Stomach (tissue), 4 donors: ENCODE results near the gene NRP2.

ENCODE experiments used
- CTCF ChIP-seq, 7 experiments: fragments of 450-650 bp in 4 of 7; fragments of 200-600 bp in 3 of 7; sonication (generic) in 3 of 7; IDR thresholded peaks; one replicate each; pipeline ENCODE4 v1.5.1; 2016 to 2019; ENCODE audit warnings: antibody characterized with exemption in 7 of 7, control low read depth in 2 of 7, mild to moderate bottlenecking in 1 of 7
- EP300 ChIP-seq: sonication (generic); formaldehyde crosslinking; IDR thresholded peaks from one replicate; pipeline ENCODE4 v1.6.1; 2017; ENCODE audit warnings: antibody characterized with exemption
- POLR2AphosphoS5 ChIP-seq, 3 donors: sonication (generic); formaldehyde crosslinking; IDR thresholded peaks; one replicate each; pipeline ENCODE4 v1.6.1; 2016; ENCODE audit warnings: antibody characterized with exemption in 3 of 3

GRCh38 chr2:205808486-205809121 is 126.3 kb downstream of the NRP2 start:
- TF ChIP-seq CTCF (IDR thresholded peaks at IDR 0.05), result no peak
- no peak for TF ChIP-seq POLR2AphosphoS5 (IDR thresholded peaks at IDR 0.05)
- no peak for TF ChIP-seq EP300
